Measurements from ENCODE around the gene DDOST. TPM values are rescaled to one million over a fixed set of nuclear protein-coding genes. Genes with fewer than 3 reads are reported as not detected.

DDOST gene
- polyA plus RNA-seq, 2 of the 4 experiments (the other 2 are of a cell fraction) = 158 to 231 TPM

DNA sequence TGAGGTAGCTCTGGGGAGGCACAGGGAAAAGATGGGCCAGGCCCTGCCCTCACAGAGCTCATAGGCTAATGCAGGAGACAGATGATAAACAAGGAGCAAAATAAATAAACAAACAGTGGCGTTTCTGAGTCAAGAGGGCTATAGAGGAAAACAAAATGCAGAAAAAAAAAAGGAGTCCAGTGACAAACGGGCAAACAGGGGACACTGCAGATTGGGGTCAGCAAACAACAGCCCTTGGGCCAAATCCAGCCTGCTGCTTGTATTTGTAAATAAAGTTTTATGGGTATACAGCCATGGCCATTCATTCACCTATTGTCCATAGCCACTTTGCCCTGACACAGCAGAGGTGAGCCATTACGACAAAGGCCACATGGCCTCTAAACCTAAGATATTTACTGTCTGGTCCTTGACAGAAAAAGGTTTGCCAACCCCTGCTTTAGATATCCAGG, 47.0 kb downstream of the DDOST start:
- peak overlapping the region; percentile 91 to 93 for H3K27ac ChIP-seq
- ATAC-seq (peak in 1 of 2 experiments; percentile 4; a peak in 2 of 6 replicates), FAIRE-seq (no peak), DNase-seq (ENCODE audit: low read depth in 1 of 2, low spot score in 1 of 2) (peak in 1 of 2 experiments; percentile 60)
- ChIA-PET CTCF (interaction anchor here (1.0 to 1.6 kb wide), 5 partner anchors 10 to 20 kb away, joined by 3 to 6 read pairs (median 5); partner anchors contain the start of gene PINK1), POLR2A (interaction anchor here (0.8 to 1.6 kb wide), 3 partner anchors 11 to 62 kb away, joined by 4 to 7 read pairs (median 4); partner anchors contain the start of genes CDA and FAM43B)
- no peak overlapping the region for H3K4me3 ChIP-seq
- no peaks in the 10 kb centered on the region for H3K9me3 ChIP-seq
- WGBS (ENCODE audit: missing lambda C conversion rate) = 7% methylated on average over 3 of the region's 3 CpGs
- peaks cover 48% of the 10 kb centered on the region for H3K4me1 ChIP-seq
- TF ChIP-seq JUNB (IDR thresholded peaks at IDR 0.05) = no peak; the same call in none of the 2 replicates
- no peak for TF ChIP-seq KDM5A (IDR thresholded peaks at IDR 0.05)
- TF ChIP-seq CBX8 (IDR thresholded peaks at IDR 0.05) = no peak
- peak; percentile 3; the same call in 1 of the 3 replicates for TF ChIP-seq BCL3 (IDR thresholded peaks at IDR 0.05)
- peak overlapping the region; percentile 67 for H3K4me2 ChIP-seq

DNA sequence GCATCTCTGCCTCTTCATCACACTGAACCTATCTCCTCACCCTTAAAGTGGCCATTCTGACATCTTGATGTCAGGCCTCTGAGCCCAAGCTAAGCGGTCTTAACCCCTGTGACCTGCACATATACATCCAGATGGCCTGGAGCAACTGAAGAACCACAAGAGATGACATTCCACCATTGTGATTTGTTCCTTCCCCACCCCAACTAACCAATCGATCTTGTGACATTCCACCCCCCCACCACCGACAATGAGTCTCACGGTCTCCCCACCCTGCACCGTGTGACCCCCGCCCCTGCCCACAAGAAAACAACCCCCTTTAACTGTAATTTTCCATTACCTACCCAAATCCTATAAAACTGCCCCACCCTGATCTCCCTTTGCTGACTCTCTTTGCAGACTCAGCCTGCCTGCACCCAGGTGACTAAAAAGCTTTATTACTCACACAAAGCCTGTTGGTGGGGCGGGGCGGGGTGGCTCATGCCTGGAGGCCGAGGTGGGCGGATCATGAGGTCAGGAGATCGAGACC, 48.9 kb downstream of the DDOST start:
- DNase-seq (ENCODE audit: low read depth in 1 of 2, low spot score in 1 of 2) = peak in 1 of 2 experiments; percentile 85
- peaks cover 48% of the 10 kb centered on the region for H3K4me1 ChIP-seq
- no peak overlapping the region for H3K4me3 ChIP-seq
- no peak for FAIRE-seq
- H3K9me3 ChIP-seq = no peaks in the 10 kb centered on the region
- no peak for TF ChIP-seq FOSL2 (IDR thresholded peaks at IDR 0.05)
- peak; percentile 69 for TF ChIP-seq FOSL2 (CRISPR knock-in tag; IDR thresholded peaks at IDR 0.05)
- TF ChIP-seq HOXA7 (CRISPR knock-in tag; IDR thresholded peaks at IDR 0.05) = no peak
- TF ChIP-seq GATA3 (IDR thresholded peaks at IDR 0.05; ENCODE audit: borderline replicate concordance) = peak; percentile 27; the same call in 1 of the 2 replicates
- TF ChIP-seq RARB (CRISPR knock-in tag; IDR thresholded peaks at IDR 0.05) = no peak
- no peak for TF ChIP-seq FOXS1 (CRISPR knock-in tag; IDR thresholded peaks at IDR 0.05)
- no peak for TF ChIP-seq ZNF302 (CRISPR knock-in tag; IDR thresholded peaks at IDR 0.05)
- TF ChIP-seq ATOH8 (CRISPR knock-in tag; IDR thresholded peaks at IDR 0.05; ENCODE audit: low read depth) = no peak
- no peak for TF ChIP-seq ZFP36 (IDR thresholded peaks at IDR 0.05; ENCODE audit: borderline replicate concordance, partially characterized antibody)
- no peak for TF ChIP-seq BHLHE40 (IDR thresholded peaks at IDR 0.05; ENCODE audit: low read depth, low read length)
- peak; percentile 34 for TF ChIP-seq MAFK (IDR thresholded peaks at IDR 0.05; ENCODE audit: partially characterized antibody)
- TF ChIP-seq TFCP2L1 (CRISPR knock-in tag; IDR thresholded peaks at IDR 0.05) = no peak
- 10% methylated on average over 4 of the region's 11 CpGs for WGBS (ENCODE audit: missing lambda C conversion rate)
- peak overlapping the region; percentile 67 for H3K4me2 ChIP-seq
- peak in 1 of 2 experiments; percentile 39; a peak in 3 of 6 replicates for ATAC-seq
- POLR2A ChIA-PET = no interaction called here
- CTCF ChIA-PET = interaction anchor here (0.7 to 1.5 kb wide), 4 partner anchors 14 to 435 kb away, joined by 3 to 9 read pairs (median 4); partner anchors contain the start of gene PINK1
- H3K27ac ChIP-seq = peak overlapping the region; percentile 91 to 93

DNA sequence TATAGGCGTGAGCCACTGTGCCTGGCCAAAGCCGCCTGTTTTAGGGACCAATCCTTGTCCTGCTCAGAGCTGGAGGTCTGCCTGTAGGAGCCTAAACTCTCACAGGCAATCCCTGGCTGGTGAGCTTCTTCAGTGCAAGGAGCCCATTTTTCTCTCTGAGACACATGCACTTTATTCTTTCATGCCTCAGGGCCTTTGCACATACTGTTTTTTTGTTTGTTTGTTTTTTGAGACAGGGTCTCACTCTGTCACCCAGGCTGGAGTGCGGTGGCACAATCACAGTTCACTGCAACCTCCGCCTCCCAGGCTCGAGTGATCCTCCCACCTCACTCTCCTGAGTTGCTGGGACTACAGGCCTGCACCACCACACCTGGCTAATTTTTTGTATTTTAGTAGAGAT, 49.5 kb downstream of the DDOST start:
- WGBS (ENCODE audit: missing lambda C conversion rate) = 90% methylated on average over 5 of the region's 5 CpGs
- ChIA-PET POLR2A (no interaction called here), CTCF (no interaction called here)
- ATAC-seq = no peak
- no peak for FAIRE-seq
- H3K27ac ChIP-seq = peak overlapping the region; percentile 91 to 93
- no peak overlapping the region for H3K4me3 ChIP-seq
- no peak for DNase-seq (ENCODE audit: low read depth in 1 of 2, low spot score in 1 of 2)
- H3K9me3 ChIP-seq = no peaks in the 10 kb centered on the region
- no peak overlapping the region for H3K4me2 ChIP-seq
- TF ChIP-seq RCOR1 (IDR thresholded peaks at IDR 0.05; ENCODE audit: low read depth, low read length) (no peak), JUNB (IDR thresholded peaks at IDR 0.05) (no peak), POLR2AphosphoS2 (conservative IDR thresholded peaks at IDR 0.05; ENCODE audit: low read length) (no peak), NFE2L2 (conservative IDR thresholded peaks at IDR 0.05; ENCODE audit: low read length) (no peak), EHMT2 (IDR thresholded peaks at IDR 0.05; ENCODE audit: low read depth) (no peak), FOSL2 (IDR thresholded peaks at IDR 0.05) (no peak), FOSL2 (CRISPR knock-in tag; IDR thresholded peaks at IDR 0.05) (no peak), RFX5 (IDR thresholded peaks at IDR 0.05) (no peak), BCL3 (IDR thresholded peaks at IDR 0.05) (no peak), CBX2 (IDR thresholded peaks at IDR 0.05; ENCODE audit: borderline replicate concordance, low read depth) (no peak), CEBPB (IDR thresholded peaks at IDR 0.05) (no peak), HDAC2 (IDR thresholded peaks at IDR 0.05) (no peak), HOXA7 (CRISPR knock-in tag; IDR thresholded peaks at IDR 0.05) (no peak), CBX8 (IDR thresholded peaks at IDR 0.05) (no peak)
- TF ChIP-seq, protein P1, sequence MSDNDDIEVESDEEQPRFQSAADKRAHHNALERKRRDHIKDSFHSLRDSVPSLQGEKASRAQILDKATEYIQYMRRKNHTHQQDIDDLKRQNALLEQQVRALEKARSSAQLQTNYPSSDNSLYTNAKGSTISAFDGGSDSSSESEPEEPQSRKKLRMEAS (IDR thresholded peaks at IDR 0.05) = no peak
- TF ChIP-seq, protein P2, sequence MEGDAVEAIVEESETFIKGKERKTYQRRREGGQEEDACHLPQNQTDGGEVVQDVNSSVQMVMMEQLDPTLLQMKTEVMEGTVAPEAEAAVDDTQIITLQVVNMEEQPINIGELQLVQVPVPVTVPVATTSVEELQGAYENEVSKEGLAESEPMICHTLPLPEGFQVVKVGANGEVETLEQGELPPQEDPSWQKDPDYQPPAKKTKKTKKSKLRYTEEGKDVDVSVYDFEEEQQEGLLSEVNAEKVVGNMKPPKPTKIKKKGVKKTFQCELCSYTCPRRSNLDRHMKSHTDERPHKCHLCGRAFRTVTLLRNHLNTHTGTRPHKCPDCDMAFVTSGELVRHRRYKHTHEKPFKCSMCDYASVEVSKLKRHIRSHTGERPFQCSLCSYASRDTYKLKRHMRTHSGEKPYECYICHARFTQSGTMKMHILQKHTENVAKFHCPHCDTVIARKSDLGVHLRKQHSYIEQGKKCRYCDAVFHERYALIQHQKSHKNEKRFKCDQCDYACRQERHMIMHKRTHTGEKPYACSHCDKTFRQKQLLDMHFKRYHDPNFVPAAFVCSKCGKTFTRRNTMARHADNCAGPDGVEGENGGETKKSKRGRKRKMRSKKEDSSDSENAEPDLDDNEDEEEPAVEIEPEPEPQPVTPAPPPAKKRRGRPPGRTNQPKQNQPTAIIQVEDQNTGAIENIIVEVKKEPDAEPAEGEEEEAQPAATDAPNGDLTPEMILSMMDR (IDR thresholded peaks at IDR 0.05) = no peak
- H3K4me1 ChIP-seq = peaks cover 49% of the 10 kb centered on the region

Measured in A549 (cell line).